Measurements from ENCODE around the gene SH3GLB1. TPM values are rescaled to one million over a fixed set of nuclear protein-coding genes. Genes with fewer than 3 reads are reported as not detected.

SH3GLB1 gene
- total and polyA plus RNA-seq, 2 of the 8 experiments (the other 6 are each of a cell fraction or from before 2014, with no cell fraction given), result 7.7 to 43.1 TPM

DNA sequence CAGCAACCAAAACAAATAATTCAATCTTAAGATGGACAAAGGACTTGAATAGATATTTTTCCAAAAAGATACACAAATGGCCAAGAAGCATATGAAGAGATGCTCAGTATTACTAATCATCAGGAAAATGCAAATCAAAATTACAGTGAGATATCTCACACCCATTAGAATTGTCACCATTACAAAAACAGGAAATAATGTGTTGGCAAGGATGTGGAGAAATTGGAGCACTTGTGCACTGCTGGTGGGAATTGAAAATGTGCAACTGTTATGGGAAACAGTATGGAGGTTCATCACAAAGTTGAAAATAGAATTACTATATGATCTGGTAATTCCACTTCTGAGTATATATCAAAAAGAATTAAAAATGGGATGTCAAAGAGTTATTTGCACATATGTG lies 83.2 kb downstream of the SH3GLB1 start (continued):
- TF ChIP-seq CTBP2 (IDR thresholded peaks at IDR 0.05; ENCODE audit: borderline replicate concordance, insufficient read depth, insufficient read length, low read length) (no peak), BACH1 (IDR thresholded peaks at IDR 0.05; ENCODE audit: low read length) (no peak), SIN3A (conservative IDR thresholded peaks at IDR 0.05 in 1 of 2, IDR thresholded peaks at IDR 0.05 in 1 of 2; ENCODE audit: low read depth in 1 of 2, low read length in 2 of 2) (no peak)
